GM10266 (cell line): ENCODE data around the gene FANCI.
A peak's percentile ranks its signal among the peaks of the same experiment; 100 is the strongest.

Experiments
- DNase-seq: peaks from one replicate; pipeline ENCODE4 v3.0.0; 2012; ENCODE audit errors: extremely low spot score
- TF ChIP-seq, protein P1 (sequence below): IDR thresholded peaks from 2 replicates; pipeline ENCODE4 v1.5.1; 2012; ENCODE audit warnings: mild to moderate bottlenecking, low read depth; ENCODE audit not compliant: control insufficient read depth, insufficient read depth; ENCODE audit errors: missing control alignments

The FANCI gene

GRCh38 chr15:89360294-89360971, 116.7 kb downstream of the FANCI start:
- TF ChIP-seq, protein P1, sequence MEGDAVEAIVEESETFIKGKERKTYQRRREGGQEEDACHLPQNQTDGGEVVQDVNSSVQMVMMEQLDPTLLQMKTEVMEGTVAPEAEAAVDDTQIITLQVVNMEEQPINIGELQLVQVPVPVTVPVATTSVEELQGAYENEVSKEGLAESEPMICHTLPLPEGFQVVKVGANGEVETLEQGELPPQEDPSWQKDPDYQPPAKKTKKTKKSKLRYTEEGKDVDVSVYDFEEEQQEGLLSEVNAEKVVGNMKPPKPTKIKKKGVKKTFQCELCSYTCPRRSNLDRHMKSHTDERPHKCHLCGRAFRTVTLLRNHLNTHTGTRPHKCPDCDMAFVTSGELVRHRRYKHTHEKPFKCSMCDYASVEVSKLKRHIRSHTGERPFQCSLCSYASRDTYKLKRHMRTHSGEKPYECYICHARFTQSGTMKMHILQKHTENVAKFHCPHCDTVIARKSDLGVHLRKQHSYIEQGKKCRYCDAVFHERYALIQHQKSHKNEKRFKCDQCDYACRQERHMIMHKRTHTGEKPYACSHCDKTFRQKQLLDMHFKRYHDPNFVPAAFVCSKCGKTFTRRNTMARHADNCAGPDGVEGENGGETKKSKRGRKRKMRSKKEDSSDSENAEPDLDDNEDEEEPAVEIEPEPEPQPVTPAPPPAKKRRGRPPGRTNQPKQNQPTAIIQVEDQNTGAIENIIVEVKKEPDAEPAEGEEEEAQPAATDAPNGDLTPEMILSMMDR, result no peak
- DNase-seq, result peak; percentile 38

- TF ChIP-seq, protein P1, result no peak
- DNase-seq, result peak; percentile 89
These were observed 117.8 kb downstream of the FANCI start for GRCh38 chr15:89361451-89362202.

- TF ChIP-seq, protein P1, result no peak
- peak; percentile 21 for DNase-seq
These were observed 118.7 kb downstream of the FANCI start for GRCh38 chr15:89362203-89363101.

GRCh38 chr15:89363133-89363532, 119.4 kb downstream of the FANCI start:
- no peak for DNase-seq
- TF ChIP-seq, protein P1, result no peak

GRCh38 chr15:89363770-89364169, 120.0 kb downstream of the FANCI start:
- TF ChIP-seq, protein P1, result no peak

GRCh38 chr15:89364341-89364740, 120.6 kb downstream of the FANCI start:
- peak; percentile 22 for DNase-seq

More at GRCh38 chr15:89363770-89364169, 120.0 kb downstream of the FANCI start:
- DNase-seq, result no peak

More at GRCh38 chr15:89364341-89364740, 120.6 kb downstream of the FANCI start:
- TF ChIP-seq, protein P1, result no peak
